Glutamatergic neuron (in vitro differentiated cells): ENCODE results near the gene CALML6. TPM values are rescaled to one million over a fixed set of nuclear protein-coding genes. Genes with fewer than 3 reads are reported as not detected.
A peak's percentile ranks its signal among the peaks of the same experiment; 100 is the strongest.

Source experiments
- DNase-seq: peaks from one replicate; pipeline ENCODE4 v3.0.0; 2022
- H3K27ac Mint-ChIP-seq: one replicate; pipeline ENCODE4 v1.8.0; 2020; ENCODE audit warnings: mild to moderate bottlenecking, mixed read lengths, inconsistent platforms; ENCODE audit not compliant: unreplicated experiment
- H3K27me3 Mint-ChIP-seq: one replicate; pipeline ENCODE4 v1.8.0; 2020; ENCODE audit warnings: mild to moderate bottlenecking, moderate library complexity, mixed read lengths, inconsistent platforms; ENCODE audit not compliant: unreplicated experiment
- H3K36me3 Mint-ChIP-seq: one replicate; pipeline ENCODE4 v1.8.0; 2020; ENCODE audit warnings: mild to moderate bottlenecking, mixed read lengths, inconsistent platforms; ENCODE audit not compliant: unreplicated experiment
- H3K4me1 Mint-ChIP-seq: one replicate; pipeline ENCODE4 v1.8.0; 2020; ENCODE audit warnings: mild to moderate bottlenecking, low read depth, mixed read lengths, inconsistent platforms; ENCODE audit not compliant: unreplicated experiment
- H3K4me3 Mint-ChIP-seq: one replicate; pipeline ENCODE4 v1.8.0; 2020; ENCODE audit warnings: mild to moderate bottlenecking, mixed read lengths, inconsistent platforms; ENCODE audit not compliant: unreplicated experiment
- H3K9me3 Mint-ChIP-seq: one replicate; pipeline ENCODE4 v1.8.0; 2020; ENCODE audit warnings: mild to moderate bottlenecking, moderate library complexity, mixed read lengths, inconsistent platforms; ENCODE audit not compliant: unreplicated experiment
- CTCF ChIP-seq: fragments of 200-600 bp; sonication (generic); IDR thresholded peaks from one replicate; pipeline ENCODE4 v1.5.0; 2021; ENCODE audit not compliant: partially characterized antibody, unreplicated experiment
- total RNA-seq: library from RNA; stranded (reverse); fragmentation: NEBNext Ultra II Directional; extraction: Animal tissue kit (Norgen Biotek cat#: 25700); gene quantifications from one replicate; pipeline ENCODE4 v1.2.1, GENCODE V29; 2021; ENCODE audit not compliant: unreplicated experiment

CALML6 gene
- total RNA-seq, 1 donor from 2014 or later: 5.2 TPM

- Mint-ChIP-seq H3K4me1 (no peaks in the 10 kb centered on the region), H3K9me3 (peaks cover 2% of the 10 kb centered on the region), H3K36me3 (no peaks in the 10 kb centered on the region), H3K4me3 (no peak overlapping the region), H3K27ac (no peak overlapping the region), H3K27me3 (no peaks in the 10 kb centered on the region)
- peak; percentile 14 for DNase-seq
- no peak for TF ChIP-seq CTCF
Measured at GRCh38 chr1:1926346-1926811, 11.3 kb downstream of the CALML6 start.

- no peaks in the 10 kb centered on the region for H3K4me1 Mint-ChIP-seq
- H3K27ac Mint-ChIP-seq: no peak overlapping the region
- no peak overlapping the region for H3K4me3 Mint-ChIP-seq
- H3K27me3 Mint-ChIP-seq: no peaks in the 10 kb centered on the region
- H3K9me3 Mint-ChIP-seq: peaks cover 2% of the 10 kb centered on the region
- no peaks in the 10 kb centered on the region for H3K36me3 Mint-ChIP-seq
- no peak for DNase-seq
- TF ChIP-seq CTCF: no peak
Measured at GRCh38 chr1:1926886-1927660, 12.0 kb downstream of the CALML6 start.

- Mint-ChIP-seq H3K4me3 (no peak overlapping the region), H3K9me3 (peaks cover 2% of the 10 kb centered on the region), H3K27ac (no peak overlapping the region), H3K27me3 (no peaks in the 10 kb centered on the region), H3K36me3 (no peaks in the 10 kb centered on the region), H3K4me1 (no peaks in the 10 kb centered on the region)
- DNase-seq: no peak
- no peak for TF ChIP-seq CTCF
Measured at GRCh38 chr1:1927751-1928150, 12.7 kb downstream of the CALML6 start.

- no peak overlapping the region for H3K27ac Mint-ChIP-seq
- DNase-seq: no peak
- no peaks in the 10 kb centered on the region for H3K27me3 Mint-ChIP-seq
- TF ChIP-seq CTCF: no peak
- H3K36me3 Mint-ChIP-seq: no peaks in the 10 kb centered on the region
- no peak overlapping the region for H3K4me3 Mint-ChIP-seq
- peaks cover 2% of the 10 kb centered on the region for H3K9me3 Mint-ChIP-seq
- no peaks in the 10 kb centered on the region for H3K4me1 Mint-ChIP-seq
Measured at GRCh38 chr1:1928231-1929101, 13.4 kb downstream of the CALML6 start.
